HFFc6 (cell line): ENCODE data around the gene TAS2R19. TPM values are rescaled to one million over a fixed set of nuclear protein-coding genes. Genes with fewer than 3 reads are reported as not detected.
A peak's percentile ranks its signal among the peaks of the same experiment; 100 is the strongest.

Experiments used
- DNase-seq: peaks from one replicate; pipeline ENCODE4 v3.0.0-alpha.2; 2018
- H3K27ac Mint-ChIP-seq: 2 replicates; pipeline ENCODE4 v1.8.0; 2020; ENCODE audit warnings: mild to moderate bottlenecking, mixed read lengths
- H3K27me3 Mint-ChIP-seq: 2 replicates; pipeline ENCODE4 v1.8.0; 2021; ENCODE audit warnings: mild to moderate bottlenecking, moderate library complexity, mixed read lengths; ENCODE audit not compliant: insufficient read depth
- H3K36me3 Mint-ChIP-seq: 2 replicates; pipeline ENCODE4 v1.8.0; 2021; ENCODE audit warnings: low read depth, mixed read lengths
- H3K4me1 Mint-ChIP-seq: 2 replicates; pipeline ENCODE4 v1.8.0; 2020; ENCODE audit warnings: low read depth, mixed read lengths
- H3K4me3 Mint-ChIP-seq: 2 replicates; pipeline ENCODE4 v1.8.0; 2020; ENCODE audit warnings: mild to moderate bottlenecking, moderate library complexity, mixed read lengths
- H3K9me3 Mint-ChIP-seq: 2 replicates; pipeline ENCODE4 v1.8.0; 2020; ENCODE audit warnings: mild to moderate bottlenecking, mixed read lengths
- CTCF ChIP-seq: fragments of 200-600 bp; sonication (generic); IDR thresholded peaks from 2 replicates; pipeline ENCODE4 v1.5.0; 2021; ENCODE audit warnings: antibody characterized with exemption, mild to moderate bottlenecking
- total RNA-seq, 6 experiments: library from RNA; stranded (reverse); fragmentation: NEBNext Ultra II Directional; extraction: Animal tissue kit (Norgen Biotek cat#: 25700); gene quantifications; 2 replicates in 1 of 6; 3 replicates in 5 of 6; pipeline ENCODE4 v1.2.3, GENCODE V29; 2021

The TAS2R19 gene
- total RNA-seq, 6 experiments from 2014 or later: 0.28 to 0.97 (median 0.52) TPM

GRCh38 chr12:11015775-11016430 is 6.5 kb downstream of the TAS2R19 start:
- Mint-ChIP-seq H3K4me1 (peaks cover 11% of the 10 kb centered on the region), H3K36me3 (peaks cover 7% of the 10 kb centered on the region; the same call in 1 of the 2 replicates), H3K4me3 (no peak overlapping the region), H3K27ac (no peak overlapping the region), H3K9me3 (no peaks in the 10 kb centered on the region), H3K27me3 (no peaks in the 10 kb centered on the region)
- no peak for TF ChIP-seq CTCF
- no peak for DNase-seq

- no peak overlapping the region for H3K4me3 Mint-ChIP-seq
- no peak overlapping the region for H3K27ac Mint-ChIP-seq
- peaks cover 11% of the 10 kb centered on the region for H3K4me1 Mint-ChIP-seq
- no peak for TF ChIP-seq CTCF
- DNase-seq: peak; percentile 30
- peaks cover 7% of the 10 kb centered on the region; the same call in 1 of the 2 replicates for H3K36me3 Mint-ChIP-seq
- no peaks in the 10 kb centered on the region for H3K9me3 Mint-ChIP-seq
- H3K27me3 Mint-ChIP-seq: no peaks in the 10 kb centered on the region
Measured at GRCh38 chr12:11014234-11014633, 8.2 kb downstream of the TAS2R19 start.

- DNase-seq: no peak
- TF ChIP-seq CTCF: no peak
- no peaks in the 10 kb centered on the region for H3K4me1 Mint-ChIP-seq
- H3K27me3 Mint-ChIP-seq: no peaks in the 10 kb centered on the region
- H3K4me3 Mint-ChIP-seq: no peak overlapping the region
- H3K9me3 Mint-ChIP-seq: no peaks in the 10 kb centered on the region
- peaks cover 4% of the 10 kb centered on the region; the same call in 1 of the 2 replicates for H3K36me3 Mint-ChIP-seq
- no peak overlapping the region for H3K27ac Mint-ChIP-seq
Measured at GRCh38 chr12:11007608-11008007, 14.8 kb downstream of the TAS2R19 start.

- no peaks in the 10 kb centered on the region for H3K9me3 Mint-ChIP-seq
- no peaks in the 10 kb centered on the region for H3K4me1 Mint-ChIP-seq
- H3K36me3 Mint-ChIP-seq: peaks cover 9% of the 10 kb centered on the region; the same call in 1 of the 2 replicates
- peaks cover 1% of the 10 kb centered on the region; the same call in 1 of the 2 replicates for H3K27me3 Mint-ChIP-seq
- no peak within 1 kb of the TSS for H3K4me3 Mint-ChIP-seq
- no peak within 1 kb of the TSS for H3K27ac Mint-ChIP-seq
- DNase-seq: no peak
- no peak for TF ChIP-seq CTCF
Measured at GRCh38 chr12:10998204-10998603, 24.2 kb downstream of the TAS2R19 start, which contains the start of gene TAS2R20. Gene TAS2R20 (minus strand): TSS chr12:10998304. CDS start chr12:10997875, 429 bp downstream.

GRCh38 chr12:10994307-10994706 is 28.1 kb downstream of the TAS2R19 start:
- Mint-ChIP-seq H3K36me3 (peaks cover 26% of the 10 kb centered on the region), H3K4me3 (no peak overlapping the region), H3K4me1 (no peaks in the 10 kb centered on the region), H3K27me3 (peaks cover 1% of the 10 kb centered on the region; the same call in 1 of the 2 replicates), H3K27ac (no peak overlapping the region), H3K9me3 (peaks cover 6% of the 10 kb centered on the region; the same call in 1 of the 2 replicates)
- no peak for DNase-seq
- TF ChIP-seq CTCF: no peak
